SU-DHL-6 (cell line): Measurements from ENCODE around the gene MIDN.

Experiments
- EZH2phosphoT487 ChIP-seq: fragments of 200-600 bp; sonication (generic), shearing (Covaris generic); conservative IDR thresholded peaks from 2 replicates; pipeline ENCODE4 v1.6.1; 2018; ENCODE audit warnings: mild to moderate bottlenecking, antibody characterized with exemption, low read length, moderate library complexity, mixed read lengths
- TF ChIP-seq, protein P1 (sequence below): fragments of 200-600 bp; sonication (generic); IDR thresholded peaks from one replicate; pipeline ENCODE4 v1.5.1; 2017; ENCODE audit warnings: antibody characterized with exemption, mild to moderate bottlenecking, low read length, moderate library complexity; ENCODE audit not compliant: insufficient read depth, poor library complexity, severe bottlenecking

DNA sequence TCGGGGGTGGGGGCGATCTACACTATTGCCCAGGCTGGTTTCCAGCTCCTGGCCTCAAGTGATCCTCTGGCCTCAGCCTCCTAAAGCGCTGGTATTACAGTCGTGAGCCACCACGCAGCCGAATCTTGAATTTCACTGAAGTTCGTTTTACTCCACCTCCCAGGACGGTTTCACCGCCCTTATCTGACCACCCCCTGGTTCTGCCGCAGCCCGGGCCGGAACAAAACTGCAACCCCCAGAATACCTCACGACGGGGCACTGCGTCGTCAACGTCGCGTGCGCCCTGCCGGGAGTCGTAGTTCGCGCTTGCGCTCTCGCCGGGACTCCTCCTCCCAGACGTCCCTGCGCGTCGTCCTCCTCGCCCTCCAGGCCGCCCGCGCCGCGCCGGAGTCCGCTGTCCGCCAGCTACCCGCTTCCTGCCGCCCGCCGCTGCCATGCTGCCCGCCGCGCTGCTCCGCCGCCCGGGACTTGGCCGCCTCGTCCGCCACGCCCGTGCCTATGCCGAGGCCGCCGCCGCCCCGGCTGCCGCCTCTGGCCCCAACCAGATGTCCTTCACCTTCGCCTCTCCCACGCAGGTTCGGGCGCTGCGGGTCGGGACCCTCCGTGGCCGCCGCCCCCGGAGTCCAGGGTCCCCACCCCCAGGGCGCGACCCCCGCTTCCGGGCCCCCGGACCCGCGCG is 6.8 kb upstream of the MIDN start, which contains the start of gene ATP5F1D:
- TF ChIP-seq, protein P1, sequence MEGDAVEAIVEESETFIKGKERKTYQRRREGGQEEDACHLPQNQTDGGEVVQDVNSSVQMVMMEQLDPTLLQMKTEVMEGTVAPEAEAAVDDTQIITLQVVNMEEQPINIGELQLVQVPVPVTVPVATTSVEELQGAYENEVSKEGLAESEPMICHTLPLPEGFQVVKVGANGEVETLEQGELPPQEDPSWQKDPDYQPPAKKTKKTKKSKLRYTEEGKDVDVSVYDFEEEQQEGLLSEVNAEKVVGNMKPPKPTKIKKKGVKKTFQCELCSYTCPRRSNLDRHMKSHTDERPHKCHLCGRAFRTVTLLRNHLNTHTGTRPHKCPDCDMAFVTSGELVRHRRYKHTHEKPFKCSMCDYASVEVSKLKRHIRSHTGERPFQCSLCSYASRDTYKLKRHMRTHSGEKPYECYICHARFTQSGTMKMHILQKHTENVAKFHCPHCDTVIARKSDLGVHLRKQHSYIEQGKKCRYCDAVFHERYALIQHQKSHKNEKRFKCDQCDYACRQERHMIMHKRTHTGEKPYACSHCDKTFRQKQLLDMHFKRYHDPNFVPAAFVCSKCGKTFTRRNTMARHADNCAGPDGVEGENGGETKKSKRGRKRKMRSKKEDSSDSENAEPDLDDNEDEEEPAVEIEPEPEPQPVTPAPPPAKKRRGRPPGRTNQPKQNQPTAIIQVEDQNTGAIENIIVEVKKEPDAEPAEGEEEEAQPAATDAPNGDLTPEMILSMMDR: no peak
- no peak for TF ChIP-seq EZH2phosphoT487
